Astrocyte (in vitro differentiated cells and primary cell): Measurements from ENCODE around the gene COLQ. TPM values are rescaled to one million over a fixed set of nuclear protein-coding genes. Genes with fewer than 3 reads are reported as not detected.
"Not testable (repeated sequence)": the region's sequence is repeated elsewhere in the genome, so short reads cannot be mapped to it uniquely, and the experiment has no call there.

Source experiments
- DNase-seq: peaks from one replicate; pipeline ENCODE4 v3.0.0-alpha.2; 2010; ENCODE audit warnings: low read depth
- FAIRE-seq: peaks from 2 replicates; lab custom pipeline; 2011; peaks lifted over from hg19 to GRCh38; lab: Jason Lieb, UNC
- H2AFZ ChIP-seq: 2 replicates; pipeline ENCODE4 v1.6.0; 2012; ENCODE audit warnings: low read depth, low read length, inconsistent platforms
- H3K27ac ChIP-seq: 2 replicates; pipeline ENCODE4 v1.5.1; 2011; ENCODE audit warnings: low read depth, low read length, inconsistent platforms
- H3K27me3 ChIP-seq: 2 replicates; pipeline ENCODE4 v1.6.0; 2011; ENCODE audit warnings: low read length, inconsistent platforms; ENCODE audit not compliant: insufficient read depth
- H3K36me3 ChIP-seq: 2 replicates; pipeline ENCODE4 v1.5.1; 2011; ENCODE audit warnings: low read length, inconsistent platforms; ENCODE audit not compliant: insufficient read depth
- H3K4me1 ChIP-seq: 2 replicates; pipeline ENCODE4 v1.5.1; 2011; ENCODE audit warnings: low read length, inconsistent platforms; ENCODE audit not compliant: insufficient read depth
- H3K4me2 ChIP-seq: 2 replicates; pipeline ENCODE4 v1.6.0; 2012; ENCODE audit warnings: low read length, inconsistent platforms
- H3K4me3 ChIP-seq: 2 replicates; pipeline ENCODE4 v1.5.1; 2011; ENCODE audit warnings: low read depth, mild to moderate bottlenecking, low read length, inconsistent platforms; ENCODE audit not compliant: insufficient read depth
- H3K79me2 ChIP-seq: 2 replicates; pipeline ENCODE4 v1.6.0; 2012; ENCODE audit warnings: mild to moderate bottlenecking, low read length, inconsistent platforms; ENCODE audit not compliant: insufficient read depth
- H3K9ac ChIP-seq: 2 replicates; pipeline ENCODE4 v1.6.0; 2012; ENCODE audit warnings: mild to moderate bottlenecking, low read length, inconsistent platforms
- H3K9me3 ChIP-seq: 2 replicates; pipeline ENCODE4 v1.5.1; 2012; ENCODE audit warnings: low read depth, mild to moderate bottlenecking, low read length, inconsistent platforms; ENCODE audit not compliant: insufficient read depth
- H4K20me1 ChIP-seq: 2 replicates; pipeline ENCODE4 v1.6.0; 2012; ENCODE audit warnings: low read length, inconsistent platforms; ENCODE audit not compliant: insufficient read depth
- H3K27ac Mint-ChIP-seq: one replicate; pipeline ENCODE4 v1.8.0; 2021; ENCODE audit warnings: mild to moderate bottlenecking, mixed read lengths; ENCODE audit not compliant: unreplicated experiment
- H3K27me3 Mint-ChIP-seq: one replicate; pipeline ENCODE4 v1.8.0; 2021; ENCODE audit warnings: low read depth, mixed read lengths; ENCODE audit not compliant: unreplicated experiment
- H3K36me3 Mint-ChIP-seq: one replicate; pipeline ENCODE4 v1.8.0; 2021; ENCODE audit warnings: low read depth, mixed read lengths; ENCODE audit not compliant: unreplicated experiment
- H3K4me1 Mint-ChIP-seq: one replicate; pipeline ENCODE4 v1.8.0; 2021; ENCODE audit warnings: low read depth, mixed read lengths; ENCODE audit not compliant: unreplicated experiment
- H3K4me3 Mint-ChIP-seq: one replicate; pipeline ENCODE4 v1.8.0; 2021; ENCODE audit warnings: mild to moderate bottlenecking, moderate library complexity, mixed read lengths; ENCODE audit not compliant: unreplicated experiment
- H3K9me3 Mint-ChIP-seq: one replicate; pipeline ENCODE4 v1.8.0; 2021; ENCODE audit warnings: mild to moderate bottlenecking, mixed read lengths; ENCODE audit not compliant: unreplicated experiment
- CTCF ChIP-seq: IDR thresholded peaks from 2 replicates; pipeline ENCODE4 v1.5.1; 2011; ENCODE audit warnings: low read depth, mild to moderate bottlenecking, inconsistent platforms, low read length, moderate library complexity; ENCODE audit not compliant: insufficient read depth
- EZH2 ChIP-seq: IDR thresholded peaks from 2 replicates; pipeline ENCODE4 v1.6.1; 2012; ENCODE audit warnings: mild to moderate bottlenecking, low read length, inconsistent platforms; ENCODE audit not compliant: insufficient read depth
- total RNA-seq: library from RNA; stranded (reverse); gene quantifications from 2 replicates; pipeline ENCODE4 v1.2.1, GENCODE V29; 2021

The COLQ gene
- total RNA-seq, 1 donor from 2014 or later: 1.2 TPM

- Histone ChIP-seq H3K9me3 (no peaks in the 10 kb centered on the region), H3K4me1 (no peaks in the 10 kb centered on the region), H2AFZ (no peak overlapping the region), H3K79me2 (no peaks in the 10 kb centered on the region), H4K20me1 (no peaks in the 10 kb centered on the region), H3K27me3 (no peaks in the 10 kb centered on the region), H3K36me3 (no peaks in the 10 kb centered on the region), H3K27ac (no peak overlapping the region), H3K4me2 (no peak overlapping the region), H3K4me3 (no peak overlapping the region), H3K9ac (no peak overlapping the region)
- Mint-ChIP-seq H3K4me1 (no peaks in the 10 kb centered on the region), H3K4me3 (no peak overlapping the region), H3K27ac (no peak overlapping the region), H3K36me3 (peaks cover 4% of the 10 kb centered on the region), H3K9me3 (no peaks in the 10 kb centered on the region), H3K27me3 (peaks cover 1% of the 10 kb centered on the region)
- FAIRE-seq (no peak), DNase-seq (no peak)
- TF ChIP-seq EZH2: no peak
- no peak for TF ChIP-seq CTCF
Observed at GRCh38 chr3:15538345-15538744, 16.8 kb upstream of the COLQ start.

- Histone ChIP-seq H2AFZ (no peak overlapping the region), H3K4me3 (no peak overlapping the region), H3K9me3 (no peaks in the 10 kb centered on the region), H3K27ac (no peak overlapping the region), H3K79me2 (no peaks in the 10 kb centered on the region), H4K20me1 (no peaks in the 10 kb centered on the region), H3K4me2 (no peak overlapping the region), H3K9ac (no peak overlapping the region), H3K27me3 (no peaks in the 10 kb centered on the region), H3K4me1 (no peaks in the 10 kb centered on the region), H3K36me3 (no peaks in the 10 kb centered on the region)
- Mint-ChIP-seq H3K27me3 (peaks cover 3% of the 10 kb centered on the region), H3K36me3 (peaks cover 4% of the 10 kb centered on the region), H3K27ac (no peak overlapping the region), H3K4me1 (no peaks in the 10 kb centered on the region), H3K9me3 (no peaks in the 10 kb centered on the region), H3K4me3 (no peak overlapping the region)
- DNase-seq (no peak), FAIRE-seq (no peak)
- TF ChIP-seq CTCF (no peak), EZH2 (no peak)
Observed at GRCh38 chr3:15536856-15537255, 15.3 kb upstream of the COLQ start.

GRCh38 chr3:15535732-15536131 is 14.2 kb upstream of the COLQ start:
- Histone ChIP-seq H4K20me1 (no peaks in the 10 kb centered on the region), H3K79me2 (no peaks in the 10 kb centered on the region), H3K4me1 (no peaks in the 10 kb centered on the region), H3K9ac (no peak overlapping the region), H3K36me3 (no peaks in the 10 kb centered on the region), H2AFZ (no peak overlapping the region), H3K27me3 (no peaks in the 10 kb centered on the region), H3K27ac (no peak overlapping the region), H3K9me3 (no peaks in the 10 kb centered on the region), H3K4me2 (no peak overlapping the region), H3K4me3 (no peak overlapping the region)
- no peak for FAIRE-seq
- Mint-ChIP-seq H3K4me1 (no peaks in the 10 kb centered on the region), H3K36me3 (peaks cover 4% of the 10 kb centered on the region), H3K27ac (no peak overlapping the region), H3K4me3 (no peak overlapping the region), H3K9me3 (no peaks in the 10 kb centered on the region), H3K27me3 (peaks cover 8% of the 10 kb centered on the region)
- no peak for TF ChIP-seq EZH2
- TF ChIP-seq CTCF: no peak
- DNase-seq: no peak

- H3K9me3 Mint-ChIP-seq, H4K20me1 ChIP-seq, FAIRE-seq, H3K79me2 ChIP-seq, H3K27me3 ChIP-seq, H3K4me1 ChIP-seq, H3K36me3 Mint-ChIP-seq, H3K4me3 Mint-ChIP-seq, H3K27ac ChIP-seq, H3K4me1 Mint-ChIP-seq, H3K36me3 ChIP-seq, H3K9me3 ChIP-seq, H3K4me3 ChIP-seq, DNase-seq, H2AFZ ChIP-seq, H3K27me3 Mint-ChIP-seq, H3K9ac ChIP-seq, H3K27ac Mint-ChIP-seq, H3K4me2 ChIP-seq: not testable (repeated sequence)
Observed at GRCh38 chr3:15532614-15533013, 11.1 kb upstream of the COLQ start.
